ENCODE results near the gene RBCK1.
A peak's percentile ranks its signal among the peaks of the same experiment; 100 is the strongest.

- TF ChIP-seq CTCF (IDR thresholded peaks at IDR 0.05 in 2 of 3, conservative IDR thresholded peaks at IDR 0.05 in 1 of 3; ENCODE audit: insufficient read depth in 2 of 3, low read depth in 1 of 3, low read length in 3 of 3): no peak
- TF ChIP-seq ETS2 (tag; IDR thresholded peaks at IDR 0.05; ENCODE audit: borderline replicate concordance, poor library complexity, severe bottlenecking): no peak
- TF ChIP-seq TBP (optimal IDR thresholded peaks at IDR 0.05; ENCODE audit: low read depth, low read length): no peak
- no peak for TF ChIP-seq HNRNPK (IDR thresholded peaks at IDR 0.05; ENCODE audit: low read depth, low read length, poor library complexity, severe bottlenecking)
- TF ChIP-seq ZBTB33 (CRISPR knock-in tag; IDR thresholded peaks at IDR 0.05): no peak
- TF ChIP-seq CHD7 (IDR thresholded peaks at IDR 0.05; ENCODE audit: low read depth, low read length): no peak
- 0 out of 2 replicates have a peak, but pooled peaks have one; percentile 26 for TF ChIP-seq POLR2A (conservative IDR thresholded peaks at IDR 0.05)
- no peak for TF ChIP-seq ESRRB (CRISPR knock-in tag; IDR thresholded peaks at IDR 0.05; ENCODE audit: borderline replicate concordance)
- no peak for TF ChIP-seq PTBP1 (IDR thresholded peaks at IDR 0.05; ENCODE audit: low read depth, low read length)
- TF ChIP-seq NFYB (IDR thresholded peaks at IDR 0.05; ENCODE audit: extremely low read depth, insufficient read length): no peak
These were observed 32.7 kb upstream of the RBCK1 start for GRCh38 chr20:375265-375889.
